Pancreas (tissue), 10 donors: ENCODE results near the gene GP2. TPM values are rescaled to one million over a fixed set of nuclear protein-coding genes. Genes with fewer than 3 reads are reported as not detected.
A peak's percentile ranks its signal among the peaks of the same experiment; 100 is the strongest.

Experiments used
- ATAC-seq, 4 donors: fragments of 200-7000 bp; cut with Tn5 transposase; one replicate each; pipeline versions ENCODE4 v1.8.0 to v1.9.1; 2020; ENCODE audit warnings: mild to moderate bottlenecking in 4 of 4, moderate library complexity in 4 of 4
- DNase-seq, 6 donors: peaks; one replicate each; pipeline ENCODE4 v3.0.0-alpha.2; 2020
- FAIRE-seq: peaks from 2 replicates; lab custom pipeline; 2012; peaks lifted over from hg19 to GRCh38; lab: Jason Lieb, UNC
- H3K27ac ChIP-seq, 4 donors: fragments of 200-600 bp; sonication (generic); 1 replicate in 3 of 4; 2 replicates in 1 of 4; pipeline versions ENCODE4 v1.5.0 to v1.8.0; 2020
- H3K27me3 ChIP-seq, 4 donors: fragments of 200-600 bp; one replicate each; pipeline ENCODE4 v1.8.0; 2021
- H3K36me3 ChIP-seq, 3 donors: fragments of 200-600 bp; sonication (generic) in 1 of 3; one replicate each; pipeline versions ENCODE4 v1.5.0 to v1.8.0; 2020 to 2021
- H3K4me1 ChIP-seq, 3 donors: fragments of 200-600 bp; one replicate each; pipeline ENCODE4 v1.8.0; 2021
- H3K4me3 ChIP-seq, 4 donors: fragments of 200-600 bp; sonication (generic) in 2 of 4; one replicate each; pipeline versions ENCODE4 v1.5.0 to v1.8.0; 2020 to 2021
- H3K9me3 ChIP-seq, 4 donors: fragments of 200-600 bp; one replicate each; pipeline ENCODE4 v1.8.0; 2021
- WGBS, 2 donors: extraction: QIAGEN DNeasy Blood & Tissue Kit; methylation state at CpG; one replicate each; pipeline ENCODE4 v1.1.7; 2013; 5-methylcytosine and 5-hydroxymethylcytosine counted together
- intact Hi-C, 3 donors: fragments of 100-400 bp; cut with DNase I; formaldehyde crosslinking; loops; one replicate each; pipeline versions ENCODE4 v1.11.1 to v1.14.2; 2022
- polyA plus RNA-seq, 2 donors: library from polyadenylated mRNA; stranded (reverse); fragments of 200-250 nt; gene quantifications; one replicate each; pipeline ENCODE4 v1.2.3, GENCODE V29; 2013
- total RNA-seq, 6 donors: library from RNA; stranded (reverse); fragmentation: NEBNext Ultra II Directional in 4 of 6; extraction: Animal tissue kit (Norgen Biotek cat#: 25700) in 4 of 6; gene quantifications; one replicate each; pipeline versions ENCODE4 v1.2.1 to v1.2.4, GENCODE V29; 2021 to 2023
- TF ChIP-seq, protein P1 (sequence below), 4 donors: fragments of 200-600 bp; sonication (generic) in 3 of 4; IDR thresholded peaks; one replicate each; pipeline versions ENCODE4 v1.5.0 to v1.8.0; 2021; ENCODE audit warnings: antibody characterized with exemption in 4 of 4
- donor health status: healthy with polysubstance abuse.
- donor health status: DM: no; HTN: no; CAD: no; lungs with moderate emphysema.
- donor health status: DM: no; HTN: no; CAD: no.
- donor health status: control.
- donor health status: control.
- donor health status: Bipolar disorder and iron deficiency.
- donor health status: DM: yes; HTN: yes; CAD: no.
- donor health status: DM: no; HTN: no; CAD: no.
- donor health status: DM: no; HTN: no; CAD: no.
- donor health status: DM: yes; HTN: yes; CAD: no.

Gene GP2
- total and polyA plus RNA-seq, 8 donors = 7,130 to 38,505 (median 21,110) TPM

DNA sequence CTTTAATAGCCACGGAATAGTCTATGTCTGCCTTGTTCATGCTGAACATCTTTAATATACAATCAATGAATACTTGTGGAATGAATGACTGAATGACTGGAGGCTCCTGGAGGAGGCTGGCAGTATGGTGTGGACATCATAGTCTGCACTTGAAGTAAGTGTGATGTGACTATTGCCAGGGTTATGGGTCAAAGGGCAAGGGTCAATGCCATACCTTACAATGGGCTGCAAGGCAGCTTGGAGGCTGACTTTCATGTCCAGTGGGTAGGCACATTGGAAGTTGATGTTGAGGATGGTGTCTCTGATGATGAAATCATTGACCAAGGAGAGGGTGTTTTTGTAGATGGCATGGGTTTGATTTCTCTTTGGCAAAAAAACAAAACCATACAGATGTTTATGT lies 7.9 kb downstream of the GP2 start:
- 33 to 39% methylated on average over 1 of the region's 1 CpG for WGBS, 2 donors
- no peaks in the 10 kb centered on the region for H3K9me3 ChIP-seq
- H3K36me3 ChIP-seq = peaks cover 0 to 97% (median 43%) of the 10 kb centered on the region in 3 donors
- H3K4me3 ChIP-seq = peak overlapping the region in 2 of 4 donors; percentile 14 to 45
- TF ChIP-seq, protein P1, sequence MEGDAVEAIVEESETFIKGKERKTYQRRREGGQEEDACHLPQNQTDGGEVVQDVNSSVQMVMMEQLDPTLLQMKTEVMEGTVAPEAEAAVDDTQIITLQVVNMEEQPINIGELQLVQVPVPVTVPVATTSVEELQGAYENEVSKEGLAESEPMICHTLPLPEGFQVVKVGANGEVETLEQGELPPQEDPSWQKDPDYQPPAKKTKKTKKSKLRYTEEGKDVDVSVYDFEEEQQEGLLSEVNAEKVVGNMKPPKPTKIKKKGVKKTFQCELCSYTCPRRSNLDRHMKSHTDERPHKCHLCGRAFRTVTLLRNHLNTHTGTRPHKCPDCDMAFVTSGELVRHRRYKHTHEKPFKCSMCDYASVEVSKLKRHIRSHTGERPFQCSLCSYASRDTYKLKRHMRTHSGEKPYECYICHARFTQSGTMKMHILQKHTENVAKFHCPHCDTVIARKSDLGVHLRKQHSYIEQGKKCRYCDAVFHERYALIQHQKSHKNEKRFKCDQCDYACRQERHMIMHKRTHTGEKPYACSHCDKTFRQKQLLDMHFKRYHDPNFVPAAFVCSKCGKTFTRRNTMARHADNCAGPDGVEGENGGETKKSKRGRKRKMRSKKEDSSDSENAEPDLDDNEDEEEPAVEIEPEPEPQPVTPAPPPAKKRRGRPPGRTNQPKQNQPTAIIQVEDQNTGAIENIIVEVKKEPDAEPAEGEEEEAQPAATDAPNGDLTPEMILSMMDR (IDR thresholded peaks at IDR 0.05) = no peak
- peak in 2 of 4 donors; percentile 1 to 2 for ATAC-seq
- peak overlapping the region in 1 of 4 donors; percentile 4 for H3K27ac ChIP-seq
- no peaks in the 10 kb centered on the region for H3K27me3 ChIP-seq
- intact Hi-C loops = no loop called here
- no peak for FAIRE-seq
- peaks cover 0 to 7% (median 0%) of the 10 kb centered on the region in 3 donors for H3K4me1 ChIP-seq
- peak in 2 of 6 donors; percentile 63 to 81 for DNase-seq

DNA sequence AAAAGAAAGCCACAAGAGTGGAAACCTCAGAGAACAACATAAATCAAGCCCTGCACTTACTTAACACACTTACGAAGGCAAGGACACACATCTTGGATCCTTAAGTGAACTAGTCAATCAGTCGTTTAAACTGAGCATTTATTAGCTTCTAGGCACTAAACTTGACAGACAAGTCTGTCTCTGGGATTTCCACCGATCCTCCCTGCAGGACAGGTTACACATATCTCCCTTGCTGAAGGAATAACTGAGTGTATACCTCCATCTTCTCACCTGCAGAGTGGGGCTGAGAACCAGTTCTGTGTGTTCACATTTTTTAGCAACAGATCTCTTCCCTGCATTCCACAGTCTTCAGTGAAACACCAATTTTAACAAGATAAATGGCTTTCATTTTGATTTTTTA lies 8.9 kb downstream of the GP2 start:
- FAIRE-seq (no peak), DNase-seq (no peak), ATAC-seq (no peak)
- TF ChIP-seq, protein P1 (IDR thresholded peaks at IDR 0.05) = no peak
- peaks cover 0 to 7% (median 0%) of the 10 kb centered on the region in 3 donors for H3K4me1 ChIP-seq
- WGBS, 2 donors = 29 to 34% methylated on average over 3 of the region's 3 CpGs
- intact Hi-C loops = no loop called here
- H3K9me3 ChIP-seq = no peaks in the 10 kb centered on the region
- peaks cover 0 to 91% (median 41%) of the 10 kb centered on the region in 3 donors for H3K36me3 ChIP-seq
- peak overlapping the region in 1 of 4 donors; percentile 4 for H3K27ac ChIP-seq
- no peaks in the 10 kb centered on the region for H3K27me3 ChIP-seq
- H3K4me3 ChIP-seq = peak overlapping the region in 2 of 4 donors; percentile 2 to 3

DNA sequence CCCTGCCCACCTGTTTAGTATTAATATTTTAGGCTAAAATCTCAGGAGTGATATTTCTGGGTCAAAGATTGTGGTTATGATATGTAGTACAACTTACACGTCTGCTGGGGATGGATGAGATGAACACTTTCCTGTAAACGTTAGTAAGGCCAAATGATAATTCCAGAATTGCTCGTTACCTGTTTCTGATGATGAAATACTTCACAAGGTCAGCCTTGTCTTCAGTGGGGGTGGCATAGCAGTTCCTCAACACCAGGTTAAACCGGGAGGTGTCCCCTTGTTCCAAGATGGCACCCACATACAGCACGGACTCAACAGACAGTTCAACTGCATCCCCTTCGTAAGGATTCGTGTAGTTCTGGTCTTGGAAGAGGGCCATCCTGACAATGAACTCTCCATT lies 9.3 kb downstream of the GP2 start:
- Histone ChIP-seq H3K4me1 (peaks cover 0 to 7% (median 0%) of the 10 kb centered on the region in 3 donors), H3K9me3 (no peaks in the 10 kb centered on the region), H3K27ac (no peak overlapping the region), H3K36me3 (peaks cover 0 to 87% (median 40%) of the 10 kb centered on the region in 3 donors), H3K4me3 (peak overlapping the region in 1 of 4 donors; percentile 2), H3K27me3 (no peaks in the 10 kb centered on the region)
- peak in 1 of 6 donors; percentile 72 for DNase-seq
- TF ChIP-seq, protein P1 (IDR thresholded peaks at IDR 0.05) = no peak
- WGBS, 2 donors = 36 to 38% methylated on average over 7 of the region's 7 CpGs
- intact Hi-C loops = no loop called here
- no peak for ATAC-seq
- FAIRE-seq = no peak

DNA sequence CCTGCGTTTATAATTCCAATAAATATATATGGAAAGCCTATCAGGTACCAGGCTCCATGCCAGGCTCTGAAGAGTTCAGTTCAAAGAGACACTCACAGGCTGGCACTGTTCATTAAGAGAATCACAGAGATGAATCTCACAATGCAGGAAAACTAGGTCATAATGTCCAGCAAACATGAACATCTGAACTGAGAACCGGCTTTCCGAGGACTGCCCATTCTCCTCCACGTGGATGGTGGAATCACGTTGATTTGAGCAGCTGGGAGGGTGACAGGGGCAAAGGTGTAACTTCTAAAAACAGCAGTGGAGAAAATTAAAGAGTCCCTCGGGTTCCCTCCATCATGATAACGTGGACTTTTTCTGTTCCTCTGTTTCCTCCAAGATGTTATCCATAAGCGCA lies 10.2 kb downstream of the GP2 start:
- Histone ChIP-seq H3K27ac (peak overlapping the region in 1 of 4 donors; percentile 9), H3K4me3 (no peak overlapping the region), H3K4me1 (peaks cover 0 to 7% (median 0%) of the 10 kb centered on the region in 3 donors), H3K36me3 (peaks cover 0 to 78% (median 34%) of the 10 kb centered on the region in 3 donors), H3K27me3 (no peaks in the 10 kb centered on the region), H3K9me3 (no peaks in the 10 kb centered on the region)
- intact Hi-C loops = no loop called here
- WGBS, 2 donors = 43% methylated on average over 8 of the region's 8 CpGs
- TF ChIP-seq, protein P1 (IDR thresholded peaks at IDR 0.05) = no peak
- ATAC-seq = no peak
- no peak for FAIRE-seq
- DNase-seq = peak in 2 of 6 donors; percentile 52 to 64

DNA sequence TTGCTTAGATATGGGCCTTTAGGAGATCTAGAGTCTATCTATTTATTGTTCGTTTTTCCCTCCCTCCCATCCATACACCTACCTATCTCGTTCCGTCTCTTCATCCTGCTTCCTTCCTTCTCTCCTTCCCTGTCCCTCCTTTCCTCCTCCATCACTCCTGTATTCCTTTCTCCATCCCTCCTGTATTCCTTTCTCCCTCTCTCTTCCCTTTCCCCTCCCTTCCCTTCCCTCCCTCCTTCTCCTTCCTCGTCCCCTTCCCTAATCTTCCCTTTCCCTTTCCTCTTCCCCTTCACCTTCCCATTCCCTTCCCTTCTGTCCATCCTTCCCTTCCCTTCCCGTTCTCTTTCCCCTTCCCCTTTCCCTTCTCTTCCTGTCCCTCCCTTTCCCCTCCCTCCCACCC lies 10.6 kb downstream of the GP2 start:
- Histone ChIP-seq H3K27me3 (no peaks in the 10 kb centered on the region), H3K9me3 (no peaks in the 10 kb centered on the region), H3K27ac (no peak overlapping the region), H3K4me1 (peaks cover 0 to 7% (median 0%) of the 10 kb centered on the region in 3 donors), H3K36me3 (peaks cover 0 to 74% (median 33%) of the 10 kb centered on the region in 3 donors), H3K4me3 (no peak overlapping the region)
- TF ChIP-seq, protein P1 (IDR thresholded peaks at IDR 0.05) = no peak
- 41 to 58% methylated on average over 5 of the region's 5 CpGs for WGBS, 2 donors
- intact Hi-C loops = no loop called here
- no peak for DNase-seq
- no peak for ATAC-seq
- FAIRE-seq = no peak
